Activated naive CD4-positive, alpha-beta T cell treated with anti-CD3 and anti-CD28 coated beads, Interleukin-2, amount 50 U/mL, for 16 hours (primary cell): Measurements from ENCODE around the gene HYCC1.
A peak's percentile ranks its signal among the peaks of the same experiment; 100 is the strongest.
"Not testable (repeated sequence)": the region's sequence is repeated elsewhere in the genome, so short reads cannot be mapped to it uniquely, and the experiment has no call there.

Experiments
- DNase-seq: peaks from one replicate; pipeline ENCODE4 v3.0.0-alpha.2; 2020

The HYCC1 gene

GRCh38 chr7:23013715-23014649 is at the start of gene HYCC1:
Gene HYCC1 (minus strand): TSS chr7:23014130. CDS start chr7:22991111, 23,019 bp downstream.
- DNase-seq, result peak; percentile 99

- DNase-seq, result no peak
These were observed 48.5 kb upstream of the HYCC1 start for GRCh38 chr7:23062452-23062851.

GRCh38 chr7:23061327-23061726 is 47.4 kb upstream of the HYCC1 start:
- DNase-seq, result no peak

- no peak for DNase-seq
These were observed 44.6 kb upstream of the HYCC1 start for GRCh38 chr7:23058408-23059096.

GRCh38 chr7:23055582-23056178 is 41.8 kb upstream of the HYCC1 start:
- DNase-seq, result peak; percentile 58

GRCh38 chr7:23051124-23051485 is 37.2 kb upstream of the HYCC1 start:
- not testable (repeated sequence) for DNase-seq

GRCh38 chr7:23046336-23046735 is 32.4 kb upstream of the HYCC1 start:
- DNase-seq, result not testable (repeated sequence)

GRCh38 chr7:23045086-23045485 is 31.2 kb upstream of the HYCC1 start:
- DNase-seq, result not testable (repeated sequence)

GRCh38 chr7:23044581-23044980 is 30.7 kb upstream of the HYCC1 start:
- DNase-seq, result no peak

GRCh38 chr7:23043441-23043840 is 29.5 kb upstream of the HYCC1 start:
- no peak for DNase-seq

GRCh38 chr7:23039674-23040073 is 25.7 kb upstream of the HYCC1 start:
- DNase-seq, result not testable (repeated sequence)

- not testable (repeated sequence) for DNase-seq
These were observed 21.8 kb upstream of the HYCC1 start for GRCh38 chr7:23035542-23036371.

- no peak for DNase-seq
These were observed 13.3 kb upstream of the HYCC1 start for GRCh38 chr7:23027261-23027660.

- no peak for DNase-seq
These were observed 12.2 kb upstream of the HYCC1 start for GRCh38 chr7:23026164-23026563.

- DNase-seq, result no peak
These were observed 10.5 kb upstream of the HYCC1 start for GRCh38 chr7:23024454-23024853.

- no peak for DNase-seq
These were observed 8.9 kb upstream of the HYCC1 start for GRCh38 chr7:23022851-23023250.

GRCh38 chr7:23022258-23022769 is 8.4 kb upstream of the HYCC1 start:
- DNase-seq, result no peak

- DNase-seq, result no peak
These were observed 7.7 kb upstream of the HYCC1 start for GRCh38 chr7:23021596-23021995.

- DNase-seq, result no peak
These were observed 6.9 kb upstream of the HYCC1 start for GRCh38 chr7:23020742-23021401.

- no peak for DNase-seq
These were observed 4.8 kb upstream of the HYCC1 start for GRCh38 chr7:23018750-23019149.

GRCh38 chr7:23017309-23017708 is 3.4 kb upstream of the HYCC1 start:
- DNase-seq, result no peak
